Measurements from ENCODE around the gene STAP2.
A peak's percentile ranks its signal among the peaks of the same experiment; 100 is the strongest.

The STAP2 gene

DNA sequence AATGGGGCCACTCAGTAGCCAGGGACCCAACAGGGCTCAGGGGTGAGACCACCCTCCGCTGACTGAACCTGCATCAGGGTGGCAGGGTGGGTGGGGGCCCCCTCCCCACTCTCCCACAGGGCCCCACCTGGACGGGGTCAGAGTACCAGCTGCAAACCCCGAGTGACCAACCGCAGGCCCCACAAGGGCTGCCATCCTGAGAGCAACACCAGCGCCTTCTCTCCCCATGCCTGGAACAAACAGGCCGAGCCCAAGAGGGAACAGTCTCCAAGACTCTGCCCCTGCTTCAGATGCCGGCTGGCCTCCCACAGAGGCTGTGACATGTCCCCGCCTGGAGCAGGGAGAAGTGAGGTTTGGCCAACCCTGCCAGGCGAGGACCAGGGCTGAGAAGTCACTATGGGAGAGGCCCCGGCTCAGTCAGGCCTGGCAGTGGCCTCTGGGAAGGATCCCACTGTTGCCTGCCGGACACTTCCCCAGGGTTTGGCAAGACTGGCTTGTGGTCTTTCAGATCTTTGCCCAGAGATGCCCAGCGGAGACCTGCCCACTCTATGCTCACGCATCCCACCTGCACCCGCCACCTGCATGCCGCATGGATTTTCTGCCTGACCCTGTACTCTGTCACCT lies 31.9 kb upstream of the STAP2 start:
- Histone ChIP-seq H3F3A (ENCODE audit: insufficient read depth, low read length) (no peaks in the 10 kb centered on the region), H3K36me3 (ENCODE audit: insufficient read depth, low read length) (peaks cover 5% of the 10 kb centered on the region), H3K4me1 (ENCODE audit: insufficient read depth, low read length, severe bottlenecking) (peaks cover 33% of the 10 kb centered on the region), H3K79me2 (ENCODE audit: insufficient read depth, low read length) (no peaks in the 10 kb centered on the region), H3K9me2 (ENCODE audit: low read depth, low read length) (no peaks in the 10 kb centered on the region), H3K9me3 (ENCODE audit: low read length) (no peaks in the 10 kb centered on the region), H3K4me2 (ENCODE audit: low read length) (peak overlapping the region; percentile 67; the same call in 1 of the 2 replicates), H4K20me1 (ENCODE audit: insufficient read depth, low read length) (no peaks in the 10 kb centered on the region), H3K27me3 (ENCODE audit: insufficient read depth, low read length) (no peaks in the 10 kb centered on the region), H2AFZ (ENCODE audit: low read length) (no peak overlapping the region), H3K27ac (ENCODE audit: low read depth, low read length, poor library complexity, severe bottlenecking) (no peak overlapping the region), H3K9ac (ENCODE audit: low read length) (peak overlapping the region; percentile 32; the same call in 1 of the 2 replicates), H3K4me3 (ENCODE audit: low read depth, low read length, poor library complexity, severe bottlenecking) (peak overlapping the region; percentile 14)
- no peak for TF ChIP-seq CTCF (IDR thresholded peaks at IDR 0.05; ENCODE audit: low read length)
- no peak for TF ChIP-seq EZH2 (IDR thresholded peaks at IDR 0.05; ENCODE audit: borderline replicate concordance, low read length)

GRCh38 chr19:4369888-4370260 lies 31.2 kb upstream of the STAP2 start:
- Histone ChIP-seq H3K9ac (ENCODE audit: low read length) (peak overlapping the region; percentile 56; the same call in 1 of the 2 replicates), H3K36me3 (ENCODE audit: insufficient read depth, low read length) (peaks cover 11% of the 10 kb centered on the region), H3K4me3 (ENCODE audit: low read depth, low read length, poor library complexity, severe bottlenecking) (peak overlapping the region; percentile 42), H3F3A (ENCODE audit: insufficient read depth, low read length) (no peaks in the 10 kb centered on the region), H2AFZ (ENCODE audit: low read length) (no peak overlapping the region), H4K20me1 (ENCODE audit: insufficient read depth, low read length) (no peaks in the 10 kb centered on the region), H3K27me3 (ENCODE audit: insufficient read depth, low read length) (no peaks in the 10 kb centered on the region), H3K9me2 (ENCODE audit: low read depth, low read length) (no peaks in the 10 kb centered on the region), H3K79me2 (ENCODE audit: insufficient read depth, low read length) (no peaks in the 10 kb centered on the region), H3K9me3 (ENCODE audit: low read length) (no peaks in the 10 kb centered on the region), H3K27ac (ENCODE audit: low read depth, low read length, poor library complexity, severe bottlenecking) (peak overlapping the region; percentile 81), H3K4me1 (ENCODE audit: insufficient read depth, low read length, severe bottlenecking) (peaks cover 26% of the 10 kb centered on the region), H3K4me2 (ENCODE audit: low read length) (peak overlapping the region; percentile 67)
- peak; percentile 75 for TF ChIP-seq CTCF (IDR thresholded peaks at IDR 0.05; ENCODE audit: low read length)
- TF ChIP-seq EZH2 (IDR thresholded peaks at IDR 0.05; ENCODE audit: borderline replicate concordance, low read length) = no peak

- TF ChIP-seq EZH2 (IDR thresholded peaks at IDR 0.05; ENCODE audit: borderline replicate concordance, low read length) (no peak), CTCF (IDR thresholded peaks at IDR 0.05; ENCODE audit: low read length) (no peak)
- H3K36me3 ChIP-seq (ENCODE audit: insufficient read depth, low read length) = peaks cover 11% of the 10 kb centered on the region
- peaks cover 26% of the 10 kb centered on the region for H3K4me1 ChIP-seq (ENCODE audit: insufficient read depth, low read length, severe bottlenecking)
- H3K27me3 ChIP-seq (ENCODE audit: insufficient read depth, low read length) = no peaks in the 10 kb centered on the region
- no peak overlapping the region for H2AFZ ChIP-seq (ENCODE audit: low read length)
- peak overlapping the region; percentile 67 for H3K4me2 ChIP-seq (ENCODE audit: low read length)
- H3K4me3 ChIP-seq (ENCODE audit: low read depth, low read length, poor library complexity, severe bottlenecking) = peak overlapping the region; percentile 42
- no peaks in the 10 kb centered on the region for H3K9me3 ChIP-seq (ENCODE audit: low read length)
- H3K27ac ChIP-seq (ENCODE audit: low read depth, low read length, poor library complexity, severe bottlenecking) = peak overlapping the region; percentile 81
- peak overlapping the region; percentile 56; the same call in 1 of the 2 replicates for H3K9ac ChIP-seq (ENCODE audit: low read length)
- no peaks in the 10 kb centered on the region for H3K9me2 ChIP-seq (ENCODE audit: low read depth, low read length)
- H4K20me1 ChIP-seq (ENCODE audit: insufficient read depth, low read length) = no peaks in the 10 kb centered on the region
- H3K79me2 ChIP-seq (ENCODE audit: insufficient read depth, low read length) = no peaks in the 10 kb centered on the region
- no peaks in the 10 kb centered on the region for H3F3A ChIP-seq (ENCODE audit: insufficient read depth, low read length)
Measured at GRCh38 chr19:4369109-4369887, 30.7 kb upstream of the STAP2 start.
